Activated CD4-positive, alpha-beta T cell treated with anti-CD3 and anti-CD28 coated beads for 36 hours (primary cell): ENCODE measurements around the gene CLINT1. TPM values are rescaled to one million over a fixed set of nuclear protein-coding genes. Genes with fewer than 3 reads are reported as not detected.
A peak's percentile ranks its signal among the peaks of the same experiment; 100 is the strongest.

ENCODE experiments used
- ATAC-seq: fragments of 200-7000 bp; cut with Tn5 transposase; one replicate; pipeline ENCODE4 v1.10.0; 2021; ENCODE audit warnings: mild to moderate bottlenecking, moderate library complexity
- CTCF ChIA-PET: fragments of 350-600 bp; sonication (Branson Sonifier 250); formaldehyde crosslinking; loops from one replicate; lab custom pipeline; 2021; ENCODE audit warnings: antibody characterized with exemption; lab: Charles Lee
- POLR2A ChIA-PET: fragments of 350-600 bp; sonication (Branson Sonifier 250); formaldehyde crosslinking; loops from one replicate; lab custom pipeline; 2021; ENCODE audit warnings: antibody characterized with exemption, inconsistent platforms; lab: Charles Lee
- DNase-seq: peaks from one replicate; pipeline ENCODE4 v3.0.0-alpha.2; 2020
- H3K27ac Mint-ChIP-seq: one replicate; pipeline ENCODE4 v1.8.0; 2021; ENCODE audit warnings: mixed read lengths
- H3K27me3 Mint-ChIP-seq: one replicate; pipeline ENCODE4 v1.8.0; 2021; ENCODE audit warnings: mixed read lengths
- H3K36me3 Mint-ChIP-seq: one replicate; pipeline ENCODE4 v1.8.0; 2021; ENCODE audit warnings: low read depth, mixed read lengths
- H3K4me1 Mint-ChIP-seq: one replicate; pipeline ENCODE4 v1.8.0; 2021; ENCODE audit warnings: mixed read lengths
- H3K4me3 Mint-ChIP-seq: one replicate; pipeline ENCODE4 v1.8.0; 2021; ENCODE audit warnings: mild to moderate bottlenecking, moderate library complexity, mixed read lengths
- H3K9me3 Mint-ChIP-seq: one replicate; pipeline ENCODE4 v1.8.0; 2021; ENCODE audit warnings: low read depth, mixed read lengths
- intact Hi-C, 2 experiments: fragments of 100-400 bp; cut with DNase I in 1 of 2; cut with micrococcal nuclease in 1 of 2; formaldehyde crosslinking; loops; one replicate each; pipeline versions ENCODE4 v1.14.2 to v1.15.1; 2022 to 2024; cut with DNase I, micrococcal nuclease
- total RNA-seq, 2 experiments: library from RNA; stranded (reverse); gene quantifications; one replicate each; pipeline ENCODE4 v1.2.3, GENCODE V29; 2021

Gene CLINT1
- total RNA-seq, 2 experiments from 2014 or later: 59.0 to 69.0 TPM

- Mint-ChIP-seq H3K27me3 (no peaks in the 10 kb centered on the region), H3K4me3 (peak within 1 kb of the TSS; percentile 93), H3K27ac (peak within 1 kb of the TSS; percentile 89), H3K36me3 (peaks cover 21% of the 10 kb centered on the region), H3K9me3 (no peaks in the 10 kb centered on the region), H3K4me1 (peaks cover 36% of the 10 kb centered on the region)
- ChIA-PET CTCF (interaction anchor here (0.6 to 3.5 kb wide), 49 partner anchors 9 to 417 kb away, joined by 3 to 30 read pairs (median 4); partner anchors contain the start of genes C5orf52, SOX30 and THG1L), POLR2A (interaction anchor here (1.0 kb wide), 1 partner anchor 12 kb away, joined by 6 read pairs; the partner anchor contains the start of gene THG1L)
- peak; percentile 95 for DNase-seq
- ATAC-seq: peak; percentile 92
- intact Hi-C loops: loop anchor here (1.0 to 5.0 kb wide), 16 partner anchors 12 to 601 kb away; partner anchors contain the start of genes THG1L (in 2 of the 2), ADAM19 (in 1 of the 2), MED7 (in 1 of the 2) and SOX30 (in 1 of the 2)
Measured at GRCh38 chr5:157743163-157744050, 115.5 kb downstream of the CLINT1 start, which contains the start of gene LSM11. Gene LSM11, plus strand, starts transcription at chr5:157743712. Its CDS starts 39 bp downstream, at chr5:157743751.

- no peak for DNase-seq
- no peaks in the 10 kb centered on the region for H3K27me3 Mint-ChIP-seq
- H3K36me3 Mint-ChIP-seq: peaks cover 32% of the 10 kb centered on the region
- peaks cover 19% of the 10 kb centered on the region for H3K4me1 Mint-ChIP-seq
- ChIA-PET POLR2A (no interaction called here), CTCF (interaction anchor here (0.6 to 3.5 kb wide), 10 partner anchors 10 to 408 kb away, joined by 3 to 23 read pairs (median 4); partner anchors contain the start of genes SOX30 and THG1L)
- ATAC-seq: no peak
- no peak overlapping the region for H3K4me3 Mint-ChIP-seq
- intact Hi-C loops: loop anchor here (5.0 kb wide), 5 partner anchors 89 to 414 kb away; partner anchors contain the start of gene SOX30 (in 1 of the 2)
- no peaks in the 10 kb centered on the region for H3K9me3 Mint-ChIP-seq
- no peak overlapping the region for H3K27ac Mint-ChIP-seq
Measured at GRCh38 chr5:157741131-157741530, 117.8 kb downstream of the CLINT1 start.

- Mint-ChIP-seq H3K27ac (no peak overlapping the region), H3K27me3 (no peaks in the 10 kb centered on the region), H3K9me3 (no peaks in the 10 kb centered on the region), H3K4me1 (peaks cover 13% of the 10 kb centered on the region), H3K36me3 (peaks cover 31% of the 10 kb centered on the region), H3K4me3 (no peak overlapping the region)
- DNase-seq (peak; percentile 32), ATAC-seq (no peak)
- intact Hi-C loops: loop anchor here (5.0 kb wide), 5 partner anchors 88 to 413 kb away; partner anchors contain the start of gene SOX30 (in 1 of the 2)
- ChIA-PET POLR2A (no interaction called here), CTCF (interaction anchor here (0.8 to 2.3 kb wide), 2 partner anchors 268 to 407 kb away, joined by 4 to 5 read pairs; no protein-coding TSS in a partner anchor)
Measured at GRCh38 chr5:157740229-157740610, 118.7 kb downstream of the CLINT1 start.

GRCh38 chr5:157739388-157740228, 119.3 kb downstream of the CLINT1 start:
- no peaks in the 10 kb centered on the region for H3K27me3 Mint-ChIP-seq
- peaks cover 30% of the 10 kb centered on the region for H3K36me3 Mint-ChIP-seq
- ChIA-PET POLR2A (no interaction called here), CTCF (interaction anchor here (1.1 to 1.7 kb wide), 2 partner anchors 71 to 308 kb away, joined by 4 to 5 read pairs; no protein-coding TSS in a partner anchor)
- peaks cover 10% of the 10 kb centered on the region for H3K4me1 Mint-ChIP-seq
- intact Hi-C loops: loop anchor here (5.0 kb wide), 5 partner anchors 87 to 412 kb away; partner anchors contain the start of gene SOX30 (in 1 of the 2)
- H3K27ac Mint-ChIP-seq: no peak overlapping the region
- DNase-seq (no peak), ATAC-seq (no peak)
- H3K9me3 Mint-ChIP-seq: no peaks in the 10 kb centered on the region
- no peak overlapping the region for H3K4me3 Mint-ChIP-seq

GRCh38 chr5:157735991-157736390, 123.0 kb downstream of the CLINT1 start:
- no peak overlapping the region for H3K27ac Mint-ChIP-seq
- peaks cover 12% of the 10 kb centered on the region for H3K4me1 Mint-ChIP-seq
- POLR2A ChIA-PET: no interaction called here
- CTCF ChIA-PET: no interaction called here
- no peaks in the 10 kb centered on the region for H3K9me3 Mint-ChIP-seq
- intact Hi-C loops: no loop called here
- DNase-seq: no peak
- H3K27me3 Mint-ChIP-seq: no peaks in the 10 kb centered on the region
- H3K36me3 Mint-ChIP-seq: peaks cover 42% of the 10 kb centered on the region
- no peak overlapping the region for H3K4me3 Mint-ChIP-seq
- ATAC-seq: no peak

Other genes starting within 250 kb of the CLINT1 start
- gene SOX30, start 206.7 kb downstream of the CLINT1 start, total RNA-seq: under 1 TPM; 0.18 to 0.44 TPM
- not detected for gene C5orf52, start 187.6 kb downstream of the CLINT1 start, total RNA-seq
- 10 to 100 TPM; 29.9 to 33.8 TPM for gene THG1L, start 127.7 kb downstream of the CLINT1 start, total RNA-seq
- 1 to 10 TPM; 6.2 to 8.0 TPM for gene LSM11, start 115.4 kb downstream of the CLINT1 start, total RNA-seq